Cortex of kidney (tissue), 1 donor: ENCODE results near the gene SORCS1.

Experiments
- DNase-seq: peaks from one replicate; lab custom pipeline; 2025; lab: John Stamatoyannopoulos, UW

The SORCS1 gene

GRCh38 chr10:106661133-106661766 is 503.3 kb downstream of the SORCS1 start:
- DNase-seq: no peak

- no peak for DNase-seq
Observed at GRCh38 chr10:106660550-106660949, 504.0 kb downstream of the SORCS1 start.

- no peak for DNase-seq
Observed at GRCh38 chr10:106655636-106656035, 508.9 kb downstream of the SORCS1 start.

DNA sequence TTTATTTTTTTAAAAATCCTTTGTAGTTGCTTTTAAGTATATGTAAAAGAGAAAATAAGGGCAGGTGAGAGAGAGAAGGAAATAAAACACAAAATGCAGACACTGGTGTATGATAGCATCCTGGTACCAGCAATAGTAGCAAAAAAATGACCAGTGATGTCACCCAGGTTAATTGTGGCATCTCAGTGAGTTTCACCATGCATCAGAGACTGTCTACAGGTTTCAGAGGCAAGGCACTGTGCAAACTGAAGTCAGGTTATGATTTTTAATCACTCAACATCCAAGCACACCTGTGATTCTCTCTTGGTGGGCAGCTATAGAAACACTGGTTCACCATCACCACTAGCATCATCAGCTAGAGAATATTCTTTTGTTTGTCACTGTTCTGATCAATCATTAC is 509.3 kb downstream of the SORCS1 start:
- no peak for DNase-seq

DNA sequence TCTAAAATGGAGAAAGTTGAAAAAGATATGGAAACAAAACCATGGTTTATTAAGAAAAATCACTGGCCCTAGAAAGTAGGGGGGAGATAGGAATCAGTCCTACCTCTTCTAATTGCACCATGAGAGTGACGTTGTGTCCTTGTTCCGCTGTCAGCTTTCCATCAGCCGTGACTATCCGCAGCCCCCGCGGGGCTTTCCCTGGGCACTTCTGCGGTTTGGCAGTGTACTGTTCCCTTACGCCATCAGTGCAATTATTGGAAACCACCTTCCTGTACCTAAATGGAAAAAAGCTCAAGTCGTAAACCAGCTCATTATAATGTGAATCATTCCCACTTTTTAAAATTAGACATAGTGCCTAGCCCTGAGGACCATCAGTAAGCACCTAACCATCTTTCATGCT is 512.2 kb downstream of the SORCS1 start:
- DNase-seq: no peak

DNA sequence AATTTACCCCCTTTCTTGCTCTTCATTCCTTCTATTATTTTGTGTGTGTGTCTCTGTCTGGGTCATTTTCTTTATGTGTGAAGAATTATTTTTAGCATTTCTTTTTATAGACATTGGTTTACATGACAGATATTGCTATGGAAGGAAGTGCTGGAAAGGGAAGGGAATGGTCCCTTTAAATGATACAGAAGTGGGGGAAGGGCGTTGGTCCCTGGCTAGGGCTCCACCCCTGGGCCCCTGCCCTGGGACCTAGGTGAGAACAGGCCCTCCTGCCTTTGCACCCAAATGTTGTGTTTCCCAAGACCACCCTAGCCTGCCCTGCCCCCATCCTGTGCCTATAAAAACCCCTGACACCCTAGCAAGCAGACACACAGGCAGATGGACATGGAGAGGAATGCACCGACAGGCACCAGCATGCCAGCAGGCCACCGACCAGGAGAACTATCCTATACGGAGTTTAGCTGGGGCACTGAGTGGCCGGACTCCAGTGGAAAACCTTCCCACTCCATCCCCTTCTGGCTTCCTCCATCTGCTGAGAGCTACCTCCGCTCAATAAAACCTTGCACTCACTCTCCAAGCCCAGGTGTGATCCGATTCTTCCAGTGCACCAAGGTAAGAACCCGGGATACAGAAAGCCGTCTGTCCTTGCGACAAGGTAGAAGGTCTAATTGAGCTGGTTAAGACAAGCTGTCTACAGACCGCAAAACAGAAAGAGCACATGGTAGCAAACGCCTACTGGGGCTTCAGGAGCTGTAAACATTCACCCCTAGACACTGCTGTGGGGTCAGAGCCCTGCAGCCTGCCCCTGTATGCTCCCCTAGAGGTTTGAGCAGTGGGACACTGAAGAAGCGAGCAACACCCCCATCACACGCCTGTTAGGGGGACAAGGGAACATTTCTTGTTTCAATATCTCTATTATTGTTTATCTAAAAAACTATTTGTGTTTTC is 515.7 kb downstream of the SORCS1 start:
- DNase-seq: no peak

DNA sequence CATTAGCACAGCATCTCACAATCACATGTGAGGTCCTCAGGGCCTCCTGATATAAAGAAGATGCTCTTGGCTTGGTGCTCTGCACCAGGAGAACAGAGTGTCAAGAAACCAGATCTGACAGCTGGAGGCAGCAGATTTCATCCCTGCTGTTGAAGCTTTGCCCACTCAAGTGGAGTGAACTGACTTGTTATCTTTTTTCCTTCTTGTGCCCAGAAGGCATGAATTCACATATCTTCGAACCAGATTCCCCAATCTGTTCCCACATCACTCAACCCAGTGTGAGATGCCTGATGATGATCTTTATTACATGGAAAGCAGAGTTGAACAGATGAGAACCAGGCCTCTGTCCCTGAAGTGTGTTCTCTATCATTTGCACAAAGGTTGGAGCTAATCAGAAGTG is 521.0 kb downstream of the SORCS1 start:
- DNase-seq: no peak

- no peak for DNase-seq
Observed at GRCh38 chr10:106637873-106638272, 526.6 kb downstream of the SORCS1 start.

DNA sequence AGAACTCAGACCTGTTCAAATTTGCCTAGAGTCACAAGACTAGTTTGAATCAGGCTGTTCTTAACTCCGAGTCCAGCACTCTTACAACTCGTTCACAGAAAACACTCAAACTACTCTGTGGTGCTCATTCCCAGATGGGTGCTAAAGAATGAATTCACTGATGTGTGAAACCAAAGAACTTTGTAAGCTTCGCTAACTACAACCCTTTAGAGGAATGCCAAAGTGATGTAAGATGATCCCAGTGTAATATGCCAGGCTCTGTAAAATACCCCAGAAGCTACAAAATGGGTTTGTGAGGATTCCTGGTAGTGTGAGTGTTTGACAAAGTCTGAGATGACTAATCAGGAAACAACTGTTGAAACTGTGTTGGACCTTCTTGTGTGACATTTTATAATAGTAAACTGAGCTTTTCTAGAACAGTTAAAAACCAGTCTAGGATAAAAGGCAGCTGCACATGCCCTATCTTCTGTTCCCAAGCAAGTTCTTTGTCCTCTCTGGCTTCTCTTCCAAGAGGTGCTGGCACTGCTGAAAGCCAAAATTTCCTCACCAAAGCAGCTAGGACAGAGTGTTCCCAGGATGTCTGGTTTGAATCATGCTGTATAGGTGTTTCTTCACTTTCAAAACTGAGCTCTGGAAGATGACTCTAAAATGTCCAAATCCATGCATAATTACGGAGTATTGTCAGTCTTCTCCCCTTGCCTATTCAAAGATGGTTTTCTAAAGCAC is 527.6 kb downstream of the SORCS1 start:
- no peak for DNase-seq

DNA sequence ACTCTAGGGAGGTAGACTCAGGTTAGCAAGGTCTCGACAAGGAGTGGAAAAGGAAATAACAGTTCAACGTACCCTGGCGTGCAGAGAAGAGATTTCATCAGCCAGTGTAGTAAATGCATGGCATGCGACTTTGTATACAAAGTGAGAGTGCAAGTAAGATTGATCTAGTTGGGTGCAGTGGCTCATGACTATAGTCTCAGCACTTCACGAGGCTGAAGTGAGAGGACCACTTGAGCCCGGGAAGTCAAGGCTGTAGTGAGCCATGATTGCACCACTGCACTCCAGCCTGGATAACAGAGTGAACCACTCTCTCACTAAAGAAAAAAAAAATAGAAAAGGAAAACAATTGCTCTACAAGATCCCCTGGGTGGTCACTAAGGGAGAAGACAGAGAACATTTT is 528.6 kb downstream of the SORCS1 start:
- no peak for DNase-seq

DNA sequence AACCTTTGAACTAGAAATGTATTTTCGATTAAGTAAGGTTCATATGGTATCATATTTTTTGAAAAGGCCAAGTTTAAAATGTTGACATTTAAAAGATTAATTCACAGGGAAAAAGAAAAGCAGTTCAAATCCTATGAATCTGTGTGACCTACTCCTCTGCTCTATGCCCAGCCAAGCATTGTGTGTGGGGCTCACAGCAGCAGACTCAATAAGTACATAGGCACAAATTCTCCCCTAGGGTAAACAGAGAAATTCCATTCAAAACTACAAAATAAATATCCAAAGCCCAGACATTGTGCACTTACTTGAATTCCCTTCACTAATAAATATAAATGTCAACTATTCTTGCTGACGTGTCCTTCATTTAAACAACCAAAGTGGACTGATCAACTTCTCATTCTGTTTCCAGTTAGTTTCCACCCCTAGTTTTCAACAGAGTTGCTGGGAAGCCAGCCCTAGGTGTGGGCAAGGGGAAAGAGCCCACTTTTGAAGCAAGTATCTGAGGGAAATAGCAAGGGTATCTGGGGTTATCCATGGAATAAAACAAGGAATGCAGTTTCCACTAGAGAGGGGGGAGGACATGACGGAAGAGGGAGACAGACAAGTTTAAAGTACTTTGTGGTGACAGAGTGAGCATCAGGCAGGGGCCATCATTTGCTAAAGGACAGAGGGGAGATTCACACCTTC is 533.3 kb downstream of the SORCS1 start:
- DNase-seq: no peak

- DNase-seq: no peak
Observed at GRCh38 chr10:106626371-106626770, 538.1 kb downstream of the SORCS1 start.

- no peak for DNase-seq
Observed at GRCh38 chr10:106625751-106626150, 538.8 kb downstream of the SORCS1 start.

- DNase-seq: no peak
Observed at GRCh38 chr10:106619346-106619745, 545.2 kb downstream of the SORCS1 start.

GRCh38 chr10:106618646-106619045 is 545.9 kb downstream of the SORCS1 start:
- DNase-seq: no peak

DNA sequence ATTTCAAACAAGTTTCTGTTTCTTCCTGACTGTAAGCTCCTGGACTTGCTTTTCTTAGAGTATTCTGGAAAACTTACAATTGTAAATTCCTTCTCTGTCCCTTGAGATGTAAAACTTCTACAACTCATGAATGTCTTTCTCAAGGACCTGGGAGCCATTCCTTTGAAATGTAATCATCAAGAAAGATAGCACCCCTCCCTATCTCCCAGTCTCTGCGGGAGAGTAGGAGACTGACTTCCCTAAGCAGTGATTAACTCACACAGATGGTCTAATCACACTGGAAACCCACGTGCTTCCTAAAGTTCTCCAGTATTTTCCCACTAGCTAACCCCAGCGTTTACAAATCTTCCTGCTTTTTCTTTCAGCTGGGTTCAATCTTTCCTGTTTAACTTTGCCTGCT is 549.4 kb downstream of the SORCS1 start:
- no peak for DNase-seq

GRCh38 chr10:106614293-106614692 is 550.2 kb downstream of the SORCS1 start:
- no peak for DNase-seq

GRCh38 chr10:106612381-106612780 is 552.1 kb downstream of the SORCS1 start:
- DNase-seq: no peak

DNA sequence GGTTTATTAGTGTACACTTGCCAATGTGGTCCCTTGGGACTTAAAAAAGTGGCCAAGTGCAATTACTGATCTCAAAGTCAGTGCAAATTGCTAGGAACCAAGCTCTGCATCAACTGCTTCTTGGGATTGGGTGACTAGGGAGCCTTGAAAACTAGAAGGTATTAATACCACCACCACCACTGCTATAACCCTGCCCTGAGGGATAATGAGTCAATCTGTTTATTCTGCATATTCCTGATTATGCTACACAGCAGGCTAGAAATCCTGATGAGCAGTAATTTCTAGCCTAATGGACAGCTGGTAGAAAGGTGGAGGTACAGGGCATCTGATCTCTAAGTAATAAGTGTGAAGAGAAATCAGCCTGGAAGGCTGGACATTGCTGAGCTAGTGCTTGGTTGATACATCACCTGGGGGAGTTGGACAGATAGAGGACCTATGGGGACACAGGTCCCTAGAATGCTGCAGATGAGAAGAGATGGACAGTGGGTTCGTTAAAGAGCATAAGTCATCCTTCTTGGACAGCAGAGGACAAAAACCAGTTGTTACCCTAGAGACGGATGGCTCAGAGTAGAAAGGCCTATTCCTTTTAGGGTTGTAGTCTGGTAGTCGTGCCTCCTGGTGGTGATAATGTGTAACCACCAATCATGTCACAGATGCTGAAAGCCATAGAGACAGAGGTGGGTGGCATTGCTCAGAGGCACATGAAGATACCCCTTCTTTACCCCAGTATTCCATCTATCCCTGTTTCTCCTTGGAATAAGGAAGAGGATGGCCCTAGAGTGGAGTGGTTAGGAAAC is 554.8 kb downstream of the SORCS1 start:
- no peak for DNase-seq

- no peak for DNase-seq
Observed at GRCh38 chr10:106608066-106608465, 556.4 kb downstream of the SORCS1 start.

- DNase-seq: no peak
Observed at GRCh38 chr10:106595281-106595680, 569.2 kb downstream of the SORCS1 start.
